K562 (cell line): ENCODE data around the gene TMLHE. TPM values are rescaled to one million over a fixed set of nuclear protein-coding genes. Genes with fewer than 3 reads are reported as not detected.
"Not testable (repeated sequence)": the region's sequence is repeated elsewhere in the genome, so short reads cannot be mapped to it uniquely, and the experiment has no call there.

ENCODE experiments used
- ATAC-seq: fragments of 200-7000 bp; cut with Tn5 transposase; 3 replicates; pipeline ENCODE4 v1.9.1; 2020; ENCODE audit warnings: moderate library complexity
- BruUV-seq: library from RNA; stranded (reverse); fragments of 400-500 nt; replicated peaks from 2 replicates; lab custom pipeline; 2021; lab: Mats Ljungman, UMichigan
- CTCF ChIA-PET: fragments of 300-600 bp; formaldehyde crosslinking; extraction: SDS; loops from one replicate; lab custom pipeline; 2021; ENCODE audit warnings: low intra/inter-chr PET ratio; lab: Yijun Ruan, JAX
- POLR2A ChIA-PET: fragments of 300-600, 350-650 bp; sonication (Branson Sonifier 250); formaldehyde crosslinking; extraction: SDS; loops from one replicate; lab custom pipeline; 2021; ENCODE audit warnings: antibody characterized with exemption, inconsistent platforms; lab: Yijun Ruan, JAX
- DNase-seq, 4 experiments: peaks; one replicate each; pipeline versions ENCODE4 v3.0.0 to v3.0.0-alpha.2; 2011 to 2018; ENCODE audit warnings: low spot score in 3 of 4, mixed read lengths in 3 of 4; ENCODE audit errors: extremely low read depth in 1 of 4
- FAIRE-seq: peaks from 2 replicates; lab custom pipeline; 2011; peaks lifted over from hg19 to GRCh38; lab: Jason Lieb, UNC
- H2AFZ ChIP-seq: 2 replicates; pipeline ENCODE4 v1.6.0; 2011; ENCODE audit warnings: low read depth, low read length, control low read depth, inconsistent platforms
- H3K27ac ChIP-seq: fragments of 200-600 bp; 3 replicates; pipeline ENCODE4 v1.8.0; 2011; ENCODE audit warnings: low read depth, mild to moderate bottlenecking, control low read depth, inconsistent platforms, low read length, moderate library complexity, mixed read lengths; ENCODE audit errors: extremely low read depth
- H3K27me3 ChIP-seq, 2 experiments: fragments of 300-600 bp in 1 of 2; 2 replicates in 1 of 2; 3 replicates in 1 of 2; pipeline versions ENCODE4 v1.6.0 to v1.8.0; 2011; ENCODE audit warnings: inconsistent platforms in 2 of 2, low read length in 2 of 2, mild to moderate bottlenecking in 1 of 2, mixed read lengths in 1 of 2, moderate library complexity in 1 of 2; ENCODE audit not compliant: control insufficient read depth in 2 of 2, insufficient read depth in 2 of 2
- H3K36me3 ChIP-seq: fragments of 300-600 bp; 3 replicates; pipeline ENCODE4 v1.8.0; 2011; ENCODE audit warnings: mild to moderate bottlenecking, low read length, inconsistent platforms; ENCODE audit not compliant: control insufficient read depth, insufficient read depth
- H3K4me1 ChIP-seq, 2 experiments: fragments of 200-600 bp in 1 of 2; replicated peaks in 1 of 2; 2 replicates in 1 of 2; 3 replicates in 1 of 2; pipeline versions ENCODE4 v1.5.1 to v1.8.0; 2011; ENCODE audit warnings: inconsistent platforms in 2 of 2, low read length in 2 of 2, mild to moderate bottlenecking in 1 of 2, mixed read lengths in 1 of 2, moderate library complexity in 1 of 2; ENCODE audit not compliant: control insufficient read depth in 2 of 2, insufficient read depth in 2 of 2
- H3K4me2 ChIP-seq: 2 replicates; pipeline ENCODE4 v1.6.1; 2011; ENCODE audit warnings: low read length, control low read depth, inconsistent platforms, mixed read lengths; ENCODE audit not compliant: insufficient read depth
- H3K4me3 ChIP-seq: fragments of 200-600 bp; sonication (generic), shearing (Covaris generic); 2 replicates; pipeline ENCODE4 v1.5.1; 2016; ENCODE audit warnings: control low read depth, inconsistent platforms
- H3K79me2 ChIP-seq: fragments of 200-600 bp; 3 replicates; pipeline ENCODE4 v1.8.0; 2011; ENCODE audit warnings: low read length, inconsistent platforms; ENCODE audit not compliant: control insufficient read depth, insufficient read depth
- H3K9ac ChIP-seq, 2 experiments: 2 replicates each; pipeline versions ENCODE4 v1.6.0 to v1.6.1; 2011; ENCODE audit warnings: low read depth in 2 of 2, low read length in 2 of 2, control low read depth in 1 of 2, inconsistent platforms in 1 of 2, mild to moderate bottlenecking in 1 of 2, mixed read lengths in 1 of 2; ENCODE audit not compliant: insufficient read depth in 1 of 2
- H3K9me1 ChIP-seq: one replicate; pipeline ENCODE4 v1.6.0; 2011; ENCODE audit warnings: inconsistent platforms, mild to moderate bottlenecking, low read length, moderate library complexity; ENCODE audit not compliant: control insufficient read depth, insufficient read depth
- H3K9me3 ChIP-seq: replicated peaks from 2 replicates; pipeline ENCODE4 v1.5.1; 2011; ENCODE audit warnings: low read depth, low read length, inconsistent platforms; ENCODE audit not compliant: control insufficient read depth, insufficient read depth
- H4K20me1 ChIP-seq: replicated peaks from 2 replicates; pipeline ENCODE4 v1.6.1; 2011; ENCODE audit warnings: low read length, inconsistent platforms, mixed read lengths; ENCODE audit not compliant: control insufficient read depth, insufficient read depth
- FOXK2 ChIP-seq, 2 experiments: fragments of 450-650 bp; IDR thresholded peaks in 1 of 2; conservative IDR thresholded peaks in 1 of 2; 2 replicates each; pipeline ENCODE4 v1.6.1; 2016; ENCODE audit warnings: low read depth in 2 of 2, mild to moderate bottlenecking in 1 of 2
- FOXM1 ChIP-seq, 2 experiments: fragments of 450-650 bp in 1 of 2; sonication (generic) in 1 of 2; formaldehyde crosslinking in 1 of 2; IDR thresholded peaks; 2 replicates each; pipeline versions ENCODE4 v1.6.1 to v1.9.0; 2017 to 2022; ENCODE audit warnings: low read depth in 2 of 2, mild to moderate bottlenecking in 2 of 2, missing genetic modification reagents in 1 of 2, moderate library complexity in 1 of 2
- SP2 ChIP-seq: IDR thresholded peaks from 2 replicates; pipeline ENCODE4 v1.6.1; 2011; ENCODE audit warnings: mild to moderate bottlenecking, low read depth, low read length, moderate library complexity; ENCODE audit not compliant: poor library complexity, severe bottlenecking; ENCODE audit errors: extremely low read depth
- ZNF146 ChIP-seq: IDR thresholded peaks from one replicate; pipeline ENCODE4 v1.6.1; 2018; ENCODE audit warnings: missing compliant biosample characterization; ENCODE audit not compliant: unreplicated experiment
- WGBS: fragments of 100-300 bp; shearing (Covaris generic); methylation state at CpG from one replicate; pipeline ENCODE4 v1.1.6; 2016; ENCODE audit warnings: low coverage, mixed read lengths; ENCODE audit not compliant: insufficient coverage; ENCODE audit errors: missing lambda C conversion rate; 5-methylcytosine and 5-hydroxymethylcytosine counted together
- in situ Hi-C: fragments of 300-500 bp; cut with MboI; formaldehyde crosslinking; loops from 4 replicates; pipeline ENCODE4 v1.15.0; 2018; ENCODE audit warnings: inconsistent platforms, mixed read lengths
- intact Hi-C: fragments of 100-400 bp; cut with micrococcal nuclease; formaldehyde crosslinking; loops from 2 replicates; pipeline ENCODE4 v1.14.2; 2022
- polyA plus RNA-seq, 8 experiments: library from polyadenylated mRNA; depleted of rRNA in 4 of 8; stranded (reverse) in 5 of 8; unstranded in 3 of 8; fragments of >200 nt; fragmentation: Nextera tagmentation in 2 of 8; fragmentation: Illumina TruSeq in 1 of 8; extraction: Ambion mirVana in 2 of 8; extraction: Trizol in 1 of 8; gene quantifications; 2 replicates each; pipeline versions ENCODE4 v1.2.1 to v1.2.3, GENCODE V29; 2011 to 2014; ENCODE audit warnings: inconsistent platforms in 1 of 8, missing spikeins in 1 of 8
- total RNA-seq, 7 experiments: library from RNA; depleted of rRNA in 6 of 7; stranded (reverse); fragments of >200 nt in 6 of 7; fragmentation: Illumina TruSeq in 2 of 7; extraction: Trizol in 2 of 7; gene quantifications; 2 replicates each; pipeline versions ENCODE4 v1.2.1 to v1.2.3, GENCODE V29; 2011 to 2021; ENCODE audit warnings: low replicate concordance in 1 of 7

The TMLHE gene
- total and polyA plus RNA-seq, 9 of the 15 experiments (the other 6 are each of a cell fraction or from before 2014, with no cell fraction given), result 6.5 to 34.3 (median 17.9) TPM

DNA sequence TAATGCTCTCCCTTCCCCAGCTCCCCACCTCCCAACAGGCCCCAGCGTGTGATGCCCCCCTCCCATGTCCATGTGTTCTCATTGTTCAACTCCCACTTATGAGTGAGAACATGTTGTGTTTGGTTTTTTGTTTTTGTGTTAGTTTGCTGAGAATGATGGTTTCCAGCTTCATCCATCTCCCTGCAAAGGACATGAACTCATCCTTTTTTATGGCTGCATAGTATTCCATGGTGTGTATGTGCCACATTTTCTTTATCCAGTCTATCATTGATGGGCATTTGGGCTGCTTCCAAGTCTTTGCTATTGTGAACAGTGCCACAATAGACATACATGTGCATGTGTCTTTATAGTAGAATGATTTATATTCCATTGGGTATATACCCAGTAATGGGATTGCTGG is 22.3 kb upstream of the TMLHE start:
- H3K36me3 ChIP-seq, H3K27me3 ChIP-seq, H3K9me3 ChIP-seq, H4K20me1 ChIP-seq, H3K27ac ChIP-seq, H3K4me3 ChIP-seq, BruUV-seq, H2AFZ ChIP-seq, ATAC-seq, in situ Hi-C loops, intact Hi-C loops, H3K9me1 ChIP-seq, CTCF ChIA-PET: not testable (repeated sequence)
- TF ChIP-seq ZNF146, result peak; percentile 39
- TF ChIP-seq, all 486 proteins: peak for 1; not testable (repeated sequence) for 485
- H3K79me2 ChIP-seq, H3K9ac ChIP-seq, H3K4me2 ChIP-seq, FAIRE-seq, POLR2A ChIA-PET, H3K4me1 ChIP-seq, DNase-seq: not testable (repeated sequence)
- 36% methylated on average over 1 of the region's 1 CpG for WGBS

GRCh38 chrX:155632431-155633100 is 19.8 kb upstream of the TMLHE start:
- Histone ChIP-seq H3K79me2 (no peaks in the 10 kb centered on the region), H3K27me3 (no peaks in the 10 kb centered on the region), H3K9me3 (no peaks in the 10 kb centered on the region), H3K36me3 (no peaks in the 10 kb centered on the region), H2AFZ (peak overlapping the region; percentile 7; the same call in 1 of the 2 replicates), H3K9me1 (no peaks in the 10 kb centered on the region), H4K20me1 (no peaks in the 10 kb centered on the region), H3K4me3 (no peak overlapping the region), H3K9ac (no peak overlapping the region), H3K4me2 (peak overlapping the region; percentile 34; the same call in 1 of the 2 replicates), H3K27ac (no peak overlapping the region), H3K4me1 (no peaks in the 10 kb centered on the region)
- 38% methylated on average over 3 of the region's 3 CpGs for WGBS
- intact Hi-C loops, result no loop called here
- DNase-seq (no peak), FAIRE-seq (no peak), ATAC-seq (no peak; the same call in 2 of the 3 replicates)
- no peak for TF ChIP-seq SP2
- peak; percentile 45; the same call in 1 of the 2 replicates for TF ChIP-seq FOXM1 (IDR thresholded peaks at IDR 0.05; ENCODE audit: low read depth)
- TF ChIP-seq FOXM1 (CRISPR knock-in tag; IDR thresholded peaks at IDR 0.05; ENCODE audit: low read depth), result no peak
- TF ChIP-seq FOXK2 (conservative IDR thresholded peaks at IDR 0.05 in 1 of 2, IDR thresholded peaks at IDR 0.05 in 1 of 2; ENCODE audit: low read depth in 2 of 2), result peak; percentile 62 to 77; a peak in 2 of 4 replicates
- ChIA-PET CTCF (no interaction called here), POLR2A (no interaction called here)
- BruUV-seq, result no TSS peak
- in situ Hi-C loops, result no loop called here

DNA sequence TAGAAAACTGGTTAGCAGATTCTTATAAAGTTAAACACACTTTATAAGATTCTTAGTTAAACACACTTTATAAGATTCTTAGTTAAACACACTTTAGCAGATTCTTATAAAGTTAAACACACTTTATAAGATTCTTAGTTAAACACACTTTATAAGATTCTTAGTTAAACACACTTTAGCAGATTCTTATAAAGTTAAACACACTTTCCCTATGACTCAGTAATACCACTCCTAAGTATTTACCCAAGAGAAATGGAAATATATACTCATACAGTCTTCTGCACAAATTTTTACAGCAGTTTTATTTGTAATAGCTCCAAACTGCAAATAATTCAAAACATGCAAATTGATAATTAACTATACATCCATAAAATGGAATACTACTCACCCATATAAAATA is 7.4 kb upstream of the TMLHE start:
- ATAC-seq, H3K4me2 ChIP-seq, in situ Hi-C loops, FAIRE-seq, H3K36me3 ChIP-seq, H3K9me3 ChIP-seq, H3K27me3 ChIP-seq, H4K20me1 ChIP-seq, H3K9ac ChIP-seq, H3K79me2 ChIP-seq, DNase-seq, H3K9me1 ChIP-seq, H3K27ac ChIP-seq, H3K4me3 ChIP-seq, CTCF ChIA-PET, intact Hi-C loops, H2AFZ ChIP-seq, POLR2A ChIA-PET, BruUV-seq, H3K4me1 ChIP-seq: not testable (repeated sequence)
